ENCODE measurements around the gene SYT8.
"Not testable (repeated sequence)": the region's sequence is repeated elsewhere in the genome, so short reads cannot be mapped to it uniquely, and the experiment has no call there.

DNA sequence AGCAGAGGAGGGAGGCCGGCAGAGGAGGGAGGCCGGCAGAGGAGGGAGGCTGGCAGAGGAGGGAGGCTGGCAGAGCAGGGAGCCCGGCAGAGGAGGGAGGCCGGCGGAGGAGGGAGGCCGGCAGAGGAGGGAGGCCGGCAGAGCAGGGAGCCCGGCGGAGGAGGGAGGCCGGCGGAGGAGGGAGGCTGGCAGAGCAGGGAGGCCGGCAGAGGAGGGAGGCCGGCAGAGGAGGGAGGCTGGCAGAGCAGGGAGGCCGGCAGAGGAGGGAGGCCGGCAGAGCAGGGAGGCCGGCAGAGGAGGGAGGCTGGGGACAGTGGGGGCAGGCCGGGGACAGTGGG is 39.0 kb downstream of the SYT8 start:
- not testable (repeated sequence) for TF ChIP-seq CTCF (conservative IDR thresholded peaks at IDR 0.05; ENCODE audit: low read length); EZH2phosphoT487 (IDR thresholded peaks at IDR 0.05; ENCODE audit: borderline replicate concordance, low read depth, low read length)
